Activated CD4-positive, alpha-beta T cell treated with anti-CD3 and anti-CD28 coated beads, Interleukin-2, amount 50 U/mL, for 16 hours (primary cell): ENCODE results near the gene PPM1H.

ENCODE experiments used
- DNase-seq: peaks from one replicate; pipeline ENCODE4 v3.0.0-alpha.2; 2020

Gene PPM1H

GRCh38 chr12:62701492-62701891, 233.5 kb downstream of the PPM1H start:
- no peak for DNase-seq

- DNase-seq: no peak
Measured at GRCh38 chr12:62700091-62700880, 234.7 kb downstream of the PPM1H start.

- no peak for DNase-seq
Measured at GRCh38 chr12:62698701-62699101, 236.2 kb downstream of the PPM1H start.

GRCh38 chr12:62697893-62698292, 237.1 kb downstream of the PPM1H start:
- no peak for DNase-seq

- DNase-seq: no peak
Measured at GRCh38 chr12:62695696-62696095, 239.3 kb downstream of the PPM1H start.

GRCh38 chr12:62694632-62695031, 240.3 kb downstream of the PPM1H start:
- DNase-seq: no peak

GRCh38 chr12:62694116-62694515, 240.8 kb downstream of the PPM1H start:
- no peak for DNase-seq

GRCh38 chr12:62693376-62694050, 241.4 kb downstream of the PPM1H start:
- DNase-seq: no peak

- DNase-seq: no peak
Measured at GRCh38 chr12:62692884-62693283, 242.1 kb downstream of the PPM1H start.

- no peak for DNase-seq
Measured at GRCh38 chr12:62691309-62691708, 243.6 kb downstream of the PPM1H start.

- DNase-seq: peak; percentile 17
Measured at GRCh38 chr12:62689042-62689839, 245.7 kb downstream of the PPM1H start.

- no peak for DNase-seq
Measured at GRCh38 chr12:62686938-62687337, 248.0 kb downstream of the PPM1H start.

GRCh38 chr12:62684570-62685295, 250.2 kb downstream of the PPM1H start:
- DNase-seq: no peak

GRCh38 chr12:62683776-62684569, 251.0 kb downstream of the PPM1H start:
- DNase-seq: no peak

- DNase-seq: no peak
Measured at GRCh38 chr12:62681306-62681705, 253.6 kb downstream of the PPM1H start.

- DNase-seq: no peak
Measured at GRCh38 chr12:62679608-62680007, 255.3 kb downstream of the PPM1H start.

- no peak for DNase-seq
Measured at GRCh38 chr12:62677355-62677754, 257.6 kb downstream of the PPM1H start.

GRCh38 chr12:62676521-62677307, 258.2 kb downstream of the PPM1H start:
- no peak for DNase-seq

GRCh38 chr12:62673028-62673815, 261.7 kb downstream of the PPM1H start:
- DNase-seq: no peak

- no peak for DNase-seq
Measured at GRCh38 chr12:62670986-62671720, 263.8 kb downstream of the PPM1H start.
